ENCODE results near the gene UBE2QL1.

Gene UBE2QL1, protein sequence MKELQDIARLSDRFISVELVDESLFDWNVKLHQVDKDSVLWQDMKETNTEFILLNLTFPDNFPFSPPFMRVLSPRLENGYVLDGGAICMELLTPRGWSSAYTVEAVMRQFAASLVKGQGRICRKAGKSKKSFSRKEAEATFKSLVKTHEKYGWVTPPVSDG

DNA sequence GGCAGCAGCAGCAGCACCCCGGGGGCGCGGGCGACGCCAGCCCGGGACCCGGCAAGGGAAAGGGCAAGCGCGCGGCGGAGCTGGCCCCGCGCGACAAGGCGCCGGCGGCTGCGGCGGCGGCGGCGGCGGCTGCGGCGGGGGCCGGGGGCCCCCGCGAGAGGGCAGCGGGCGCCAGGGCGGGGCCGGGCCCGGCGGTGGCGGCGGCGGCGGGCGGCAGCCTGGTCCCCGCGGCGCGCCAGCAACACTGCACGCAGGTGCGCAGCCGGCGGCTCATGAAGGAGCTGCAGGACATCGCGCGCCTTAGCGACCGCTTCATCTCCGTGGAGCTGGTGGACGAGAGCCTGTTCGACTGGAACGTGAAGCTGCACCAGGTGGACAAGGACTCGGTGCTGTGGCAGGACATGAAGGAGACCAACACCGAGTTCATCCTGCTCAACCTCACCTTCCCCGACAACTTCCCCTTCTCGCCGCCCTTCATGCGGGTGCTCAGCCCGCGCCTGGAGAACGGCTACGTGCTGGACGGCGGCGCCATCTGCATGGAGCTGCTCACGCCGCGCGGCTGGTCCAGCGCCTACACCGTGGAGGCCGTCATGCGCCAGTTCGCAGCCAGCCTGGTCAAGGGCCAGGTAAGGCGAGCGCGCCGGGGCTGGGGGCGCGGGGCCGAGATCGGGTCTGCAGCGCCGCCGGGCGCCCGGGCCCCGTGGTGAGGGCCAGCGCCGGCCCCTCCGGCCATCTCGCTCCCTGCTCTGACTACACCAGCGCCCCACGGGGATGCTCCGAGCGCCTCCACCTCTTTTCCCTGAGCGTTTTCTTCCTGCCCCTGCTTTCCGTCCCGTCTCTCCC is at the start of gene UBE2QL1:
Gene UBE2QL1, plus strand, starts transcription at position 238 of the 843 bp plus-strand sequence. Its CDS starts 35 bp downstream, at position 273.
- peaks cover 68% of the 10 kb centered on the region for H3K27me3 ChIP-seq (ENCODE audit: insufficient read depth, low read length)
- H3K4me1 ChIP-seq (ENCODE audit: control insufficient read depth, insufficient read depth, low read length, unreplicated experiment): no peaks in the 10 kb centered on the region
- H3K4me3 ChIP-seq (ENCODE audit: low read depth, low read length): 0 out of 2 replicates have a peak within 1 kb of the TSS, but pooled peaks have one; percentile 33
- no peak within 1 kb of the TSS for H3K27ac ChIP-seq (ENCODE audit: low read depth, low read length)
- H3K79me2 ChIP-seq (ENCODE audit: control insufficient read depth, insufficient read depth, low read length, unreplicated experiment): no peaks in the 10 kb centered on the region
- H3K36me3 ChIP-seq (ENCODE audit: insufficient read depth, low read length): no peaks in the 10 kb centered on the region
- H2AFZ ChIP-seq (ENCODE audit: low read length, unreplicated experiment): no peak within 1 kb of the TSS

DNA sequence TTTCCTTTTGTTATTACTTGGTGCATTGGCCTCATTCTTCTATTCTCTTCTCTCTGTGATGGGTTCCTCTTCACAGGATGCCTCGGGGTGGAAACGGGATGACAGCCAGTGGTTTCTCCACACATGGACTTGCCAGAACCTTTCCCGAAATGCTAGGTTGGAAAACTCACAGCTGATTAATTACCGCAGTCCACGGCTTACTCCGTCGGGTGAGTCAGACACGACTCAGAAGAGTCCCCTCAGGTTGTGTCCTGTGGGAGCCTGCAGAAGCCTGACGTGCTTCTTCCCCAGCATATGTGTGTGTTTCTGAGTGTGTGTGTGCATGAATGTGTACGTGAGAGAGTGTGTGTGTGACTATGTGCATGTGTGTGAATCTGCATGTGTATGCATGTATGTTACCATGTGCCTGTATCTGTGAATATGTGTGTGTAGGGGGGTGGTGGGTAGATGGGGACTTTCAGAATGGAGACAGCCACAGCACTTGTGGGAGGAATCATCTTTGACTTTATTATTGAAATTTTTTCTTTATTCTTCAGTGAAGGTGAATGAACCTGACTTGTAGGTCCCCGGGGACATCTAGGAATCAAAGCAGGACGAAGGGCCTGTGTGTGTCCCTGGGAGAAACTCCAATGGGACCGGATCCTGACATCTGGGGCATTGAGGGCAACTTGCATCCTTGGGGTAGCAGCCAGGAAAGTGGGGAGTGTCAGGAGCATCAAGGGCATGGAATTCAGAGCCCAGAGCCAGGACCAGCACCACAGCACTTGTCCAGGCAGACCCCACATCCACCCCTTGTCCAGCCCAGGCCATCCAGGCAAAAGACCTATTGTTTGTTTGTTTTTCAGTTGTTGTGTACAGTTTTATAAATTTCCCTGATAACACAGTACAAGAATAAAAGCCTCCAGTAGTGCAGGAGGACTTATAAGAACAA is 48.4 kb upstream of the UBE2QL1 start:
- peaks cover 51% of the 10 kb centered on the region for H3K27me3 ChIP-seq (ENCODE audit: insufficient read depth, low read length)
- H3K4me1 ChIP-seq (ENCODE audit: control insufficient read depth, insufficient read depth, low read length, unreplicated experiment): no peaks in the 10 kb centered on the region
- H3K4me3 ChIP-seq (ENCODE audit: low read depth, low read length): no peak overlapping the region
- H2AFZ ChIP-seq (ENCODE audit: low read length, unreplicated experiment): no peak overlapping the region
- no peak overlapping the region for H3K27ac ChIP-seq (ENCODE audit: low read depth, low read length)
- no peaks in the 10 kb centered on the region for H3K36me3 ChIP-seq (ENCODE audit: insufficient read depth, low read length)
- H3K79me2 ChIP-seq (ENCODE audit: control insufficient read depth, insufficient read depth, low read length, unreplicated experiment): no peaks in the 10 kb centered on the region

DNA sequence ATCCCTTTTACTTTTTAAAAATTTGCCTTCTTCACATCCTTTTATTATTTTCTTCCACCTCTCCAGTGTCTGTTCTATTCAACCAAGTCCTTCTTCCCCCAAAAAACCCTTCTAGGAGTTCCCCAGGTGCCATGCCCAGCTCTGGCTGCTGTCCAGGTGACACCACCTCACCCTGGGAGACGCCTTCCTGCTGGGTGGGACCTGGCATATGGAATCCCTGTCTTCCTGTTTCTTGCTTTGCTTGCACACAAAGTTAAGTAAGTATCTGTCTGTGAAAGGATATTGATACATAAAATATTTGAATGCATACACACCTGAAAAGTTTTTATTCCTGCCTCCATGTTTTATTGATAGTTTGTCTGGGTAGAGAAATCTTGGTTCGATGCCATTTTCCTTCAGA is 47.2 kb upstream of the UBE2QL1 start:
- Histone ChIP-seq H3K27me3 (ENCODE audit: insufficient read depth, low read length) (peaks cover 42% of the 10 kb centered on the region), H2AFZ (ENCODE audit: low read length, unreplicated experiment) (no peak overlapping the region), H3K4me3 (ENCODE audit: low read depth, low read length) (no peak overlapping the region), H3K79me2 (ENCODE audit: control insufficient read depth, insufficient read depth, low read length, unreplicated experiment) (no peaks in the 10 kb centered on the region), H3K4me1 (ENCODE audit: control insufficient read depth, insufficient read depth, low read length, unreplicated experiment) (no peaks in the 10 kb centered on the region), H3K36me3 (ENCODE audit: insufficient read depth, low read length) (no peaks in the 10 kb centered on the region), H3K27ac (ENCODE audit: low read depth, low read length) (no peak overlapping the region)

DNA sequence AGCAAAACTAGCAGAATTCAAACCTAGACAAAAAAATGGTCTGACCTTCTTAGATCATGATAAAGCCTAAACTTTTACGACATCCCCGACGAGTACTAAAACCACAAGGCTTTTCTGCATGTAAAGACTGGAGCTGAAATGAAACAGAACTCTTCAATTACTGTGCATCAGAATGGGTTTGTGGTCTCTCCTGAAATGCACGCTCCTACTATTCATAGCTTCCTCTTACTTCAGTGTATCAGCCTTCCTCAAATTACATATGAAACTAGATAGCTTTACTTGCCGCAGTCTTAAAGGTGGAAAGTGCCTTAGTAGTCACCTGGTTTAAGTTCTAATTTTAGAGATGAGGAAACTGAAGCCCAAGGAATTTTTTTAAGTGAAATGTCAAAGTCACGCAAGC is 45.7 kb upstream of the UBE2QL1 start:
- no peak overlapping the region for H3K27ac ChIP-seq (ENCODE audit: low read depth, low read length)
- no peak overlapping the region for H2AFZ ChIP-seq (ENCODE audit: low read length, unreplicated experiment)
- H3K4me3 ChIP-seq (ENCODE audit: low read depth, low read length): no peak overlapping the region
- no peaks in the 10 kb centered on the region for H3K36me3 ChIP-seq (ENCODE audit: insufficient read depth, low read length)
- no peaks in the 10 kb centered on the region for H3K4me1 ChIP-seq (ENCODE audit: control insufficient read depth, insufficient read depth, low read length, unreplicated experiment)
- H3K27me3 ChIP-seq (ENCODE audit: insufficient read depth, low read length): peaks cover 42% of the 10 kb centered on the region
- H3K79me2 ChIP-seq (ENCODE audit: control insufficient read depth, insufficient read depth, low read length, unreplicated experiment): no peaks in the 10 kb centered on the region

DNA sequence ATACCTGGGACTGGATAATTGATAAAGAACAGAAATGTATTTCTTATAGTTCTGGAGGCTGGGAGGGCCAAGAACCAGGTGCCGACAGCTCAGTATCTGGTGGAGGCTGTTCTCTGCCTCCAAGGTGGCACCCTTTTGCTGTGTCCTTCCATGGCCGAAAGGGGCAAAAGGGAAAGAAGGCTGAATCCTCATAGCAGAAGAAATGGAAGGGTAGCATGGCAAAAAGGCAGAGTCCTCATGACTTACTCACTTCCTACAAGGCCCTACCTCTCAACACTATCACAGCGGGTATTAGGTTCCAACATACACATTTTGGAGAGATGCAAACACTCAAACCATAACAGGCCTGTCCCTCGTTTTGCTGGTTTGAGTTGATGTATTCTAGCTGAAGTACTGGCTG is 45.2 kb upstream of the UBE2QL1 start:
- H3K4me3 ChIP-seq (ENCODE audit: low read depth, low read length): no peak overlapping the region
- no peak overlapping the region for H3K27ac ChIP-seq (ENCODE audit: low read depth, low read length)
- H2AFZ ChIP-seq (ENCODE audit: low read length, unreplicated experiment): no peak overlapping the region
- peaks cover 41% of the 10 kb centered on the region for H3K27me3 ChIP-seq (ENCODE audit: insufficient read depth, low read length)
- H3K79me2 ChIP-seq (ENCODE audit: control insufficient read depth, insufficient read depth, low read length, unreplicated experiment): no peaks in the 10 kb centered on the region
- no peaks in the 10 kb centered on the region for H3K36me3 ChIP-seq (ENCODE audit: insufficient read depth, low read length)
- no peaks in the 10 kb centered on the region for H3K4me1 ChIP-seq (ENCODE audit: control insufficient read depth, insufficient read depth, low read length, unreplicated experiment)

DNA sequence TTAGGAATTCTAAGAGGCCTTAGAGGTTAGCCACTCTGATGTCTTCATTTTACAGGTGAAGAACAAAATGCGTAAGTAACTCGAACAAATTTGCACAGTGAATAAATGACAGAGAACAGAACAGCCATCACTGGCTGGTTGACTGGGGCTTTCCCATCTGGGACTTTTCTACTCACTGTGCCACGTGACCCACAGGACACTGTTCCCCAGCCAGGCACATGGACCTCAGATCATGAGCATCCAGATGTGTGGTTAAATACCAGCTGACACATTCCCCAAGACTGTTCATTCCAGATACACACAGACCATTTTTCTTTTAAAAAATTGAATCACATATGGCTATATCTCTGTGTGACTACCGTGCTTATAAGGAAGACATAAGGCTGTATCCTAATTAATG is 44.5 kb upstream of the UBE2QL1 start:
- no peak overlapping the region for H2AFZ ChIP-seq (ENCODE audit: low read length, unreplicated experiment)
- H3K79me2 ChIP-seq (ENCODE audit: control insufficient read depth, insufficient read depth, low read length, unreplicated experiment): no peaks in the 10 kb centered on the region
- H3K27ac ChIP-seq (ENCODE audit: low read depth, low read length): no peak overlapping the region
- H3K36me3 ChIP-seq (ENCODE audit: insufficient read depth, low read length): no peaks in the 10 kb centered on the region
- H3K27me3 ChIP-seq (ENCODE audit: insufficient read depth, low read length): peaks cover 36% of the 10 kb centered on the region
- H3K4me1 ChIP-seq (ENCODE audit: control insufficient read depth, insufficient read depth, low read length, unreplicated experiment): no peaks in the 10 kb centered on the region
- no peak overlapping the region for H3K4me3 ChIP-seq (ENCODE audit: low read depth, low read length)

DNA sequence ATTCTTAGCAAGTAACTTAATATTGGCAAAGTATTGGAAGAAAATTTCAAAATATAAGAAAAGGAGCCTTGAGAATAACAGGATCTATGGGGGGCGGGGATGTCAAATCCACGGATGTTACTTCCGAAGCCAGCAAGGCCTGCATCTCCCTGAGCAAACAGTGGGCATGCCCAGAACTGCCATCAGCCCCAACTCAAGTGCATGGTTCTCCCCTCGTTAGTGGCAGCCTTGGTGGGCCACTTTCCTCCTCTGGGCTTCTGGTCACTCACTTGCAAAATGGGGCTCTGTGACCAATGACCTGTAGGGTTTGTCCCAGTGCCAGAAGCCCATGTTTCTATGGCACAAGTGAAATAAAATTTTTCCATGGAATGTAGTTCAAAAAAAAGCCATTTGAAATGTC is 43.1 kb upstream of the UBE2QL1 start:
- Histone ChIP-seq H3K27me3 (ENCODE audit: insufficient read depth, low read length) (peaks cover 34% of the 10 kb centered on the region), H3K79me2 (ENCODE audit: control insufficient read depth, insufficient read depth, low read length, unreplicated experiment) (no peaks in the 10 kb centered on the region), H3K4me3 (ENCODE audit: low read depth, low read length) (no peak overlapping the region), H3K36me3 (ENCODE audit: insufficient read depth, low read length) (no peaks in the 10 kb centered on the region), H3K4me1 (ENCODE audit: control insufficient read depth, insufficient read depth, low read length, unreplicated experiment) (no peaks in the 10 kb centered on the region), H3K27ac (ENCODE audit: low read depth, low read length) (no peak overlapping the region), H2AFZ (ENCODE audit: low read length, unreplicated experiment) (no peak overlapping the region)

DNA sequence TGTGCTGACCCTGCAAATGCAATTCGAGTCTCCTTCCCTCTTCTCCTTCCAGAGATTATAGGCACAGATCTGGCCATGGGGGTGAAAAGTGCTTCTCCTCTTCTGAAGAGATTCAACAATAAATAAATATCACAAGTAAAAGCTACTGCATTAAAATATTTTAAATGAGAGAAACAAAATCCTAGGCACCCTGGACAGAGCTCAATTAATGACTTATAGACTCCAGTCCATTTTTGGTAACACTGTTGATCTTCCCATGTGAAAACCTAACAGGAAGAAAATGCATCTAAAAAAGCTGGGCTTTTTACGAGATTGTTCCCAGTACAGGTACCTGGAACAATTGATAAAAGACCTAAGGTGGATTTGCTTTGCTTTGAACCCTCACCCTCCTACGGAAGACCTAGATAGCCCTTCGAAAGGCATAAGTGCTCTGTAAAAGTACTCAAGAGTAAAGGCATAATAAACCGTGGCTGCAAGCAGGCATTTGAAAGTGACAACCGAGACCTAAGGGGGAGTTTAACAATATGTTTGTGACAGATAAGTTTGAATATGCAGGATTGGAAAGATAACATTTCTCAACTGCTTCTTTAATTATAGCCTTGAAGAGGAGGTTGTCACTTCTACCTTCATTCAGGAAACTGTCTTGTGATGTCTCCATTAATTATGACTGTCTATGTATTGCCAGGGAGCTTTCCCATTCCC is 41.0 kb upstream of the UBE2QL1 start:
- no peaks in the 10 kb centered on the region for H3K4me1 ChIP-seq (ENCODE audit: control insufficient read depth, insufficient read depth, low read length, unreplicated experiment)
- peaks cover 19% of the 10 kb centered on the region for H3K27me3 ChIP-seq (ENCODE audit: insufficient read depth, low read length)
- no peak overlapping the region for H3K27ac ChIP-seq (ENCODE audit: low read depth, low read length)
- no peaks in the 10 kb centered on the region for H3K36me3 ChIP-seq (ENCODE audit: insufficient read depth, low read length)
- no peak overlapping the region for H2AFZ ChIP-seq (ENCODE audit: low read length, unreplicated experiment)
- no peaks in the 10 kb centered on the region for H3K79me2 ChIP-seq (ENCODE audit: control insufficient read depth, insufficient read depth, low read length, unreplicated experiment)
- no peak overlapping the region for H3K4me3 ChIP-seq (ENCODE audit: low read depth, low read length)

DNA sequence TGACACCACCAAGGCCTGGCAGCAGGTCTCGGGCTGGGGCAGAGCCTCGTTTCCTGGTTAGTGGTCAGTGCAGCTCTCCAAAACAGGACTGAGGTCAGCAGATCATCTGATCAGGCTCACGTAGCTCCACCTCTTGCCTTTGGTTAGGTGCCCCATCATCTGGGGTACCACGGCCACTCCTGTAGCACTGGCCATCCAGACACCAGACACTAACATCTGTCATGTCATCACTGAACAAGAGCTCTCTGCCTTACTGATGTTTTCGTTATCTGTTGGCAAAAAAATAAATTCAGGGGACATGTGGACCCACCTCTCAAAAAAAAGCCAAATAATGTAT is 40.4 kb upstream of the UBE2QL1 start:
- Histone ChIP-seq H3K36me3 (ENCODE audit: insufficient read depth, low read length) (no peaks in the 10 kb centered on the region), H3K4me1 (ENCODE audit: control insufficient read depth, insufficient read depth, low read length, unreplicated experiment) (no peaks in the 10 kb centered on the region), H3K27me3 (ENCODE audit: insufficient read depth, low read length) (peaks cover 18% of the 10 kb centered on the region), H3K27ac (ENCODE audit: low read depth, low read length) (no peak overlapping the region), H2AFZ (ENCODE audit: low read length, unreplicated experiment) (no peak overlapping the region), H3K4me3 (ENCODE audit: low read depth, low read length) (no peak overlapping the region), H3K79me2 (ENCODE audit: control insufficient read depth, insufficient read depth, low read length, unreplicated experiment) (no peaks in the 10 kb centered on the region)
